GM13976 (cell line): ENCODE measurements around the gene TADA2A.

Experiments used
- DNase-seq: peaks from one replicate; pipeline ENCODE4 v3.0.0; 2012; ENCODE audit warnings: low spot score
- in situ Hi-C: fragments of 300-500 bp; cut with MboI; formaldehyde crosslinking; loops from one replicate; pipeline ENCODE4 v1.12.0; 2022; ENCODE audit warnings: low sequenced_read_pairs, mixed read lengths, inconsistent platforms; ENCODE audit not compliant: unreplicated experiment
- TF ChIP-seq, protein P1 (sequence below): IDR thresholded peaks from 2 replicates; pipeline ENCODE4 v1.5.1; 2012; ENCODE audit warnings: borderline replicate concordance, mild to moderate bottlenecking; ENCODE audit not compliant: insufficient read depth; ENCODE audit errors: extremely low read depth, missing control alignments, control extremely low read depth

Gene TADA2A

DNA sequence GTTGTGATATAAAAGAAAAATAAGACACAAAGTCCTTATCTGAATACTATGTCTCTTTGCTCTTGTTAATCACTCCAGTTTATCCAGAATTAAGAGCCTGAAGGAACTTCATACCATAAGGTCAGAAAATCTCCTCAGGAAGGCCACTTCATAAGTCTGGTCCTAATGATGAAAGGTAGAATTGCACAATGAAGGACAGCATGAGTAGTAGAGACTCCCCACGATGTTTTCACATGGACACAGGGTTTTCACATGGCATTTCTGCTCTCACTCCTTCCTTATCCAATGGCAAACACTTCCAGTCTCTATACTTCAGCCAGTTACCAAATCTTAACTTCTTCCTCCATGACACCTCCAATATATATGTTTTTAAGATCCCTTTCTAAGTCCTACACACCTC is 41.1 kb upstream of the TADA2A start:
- in situ Hi-C loops = no loop called here
- DNase-seq = no peak
- TF ChIP-seq, protein P1, sequence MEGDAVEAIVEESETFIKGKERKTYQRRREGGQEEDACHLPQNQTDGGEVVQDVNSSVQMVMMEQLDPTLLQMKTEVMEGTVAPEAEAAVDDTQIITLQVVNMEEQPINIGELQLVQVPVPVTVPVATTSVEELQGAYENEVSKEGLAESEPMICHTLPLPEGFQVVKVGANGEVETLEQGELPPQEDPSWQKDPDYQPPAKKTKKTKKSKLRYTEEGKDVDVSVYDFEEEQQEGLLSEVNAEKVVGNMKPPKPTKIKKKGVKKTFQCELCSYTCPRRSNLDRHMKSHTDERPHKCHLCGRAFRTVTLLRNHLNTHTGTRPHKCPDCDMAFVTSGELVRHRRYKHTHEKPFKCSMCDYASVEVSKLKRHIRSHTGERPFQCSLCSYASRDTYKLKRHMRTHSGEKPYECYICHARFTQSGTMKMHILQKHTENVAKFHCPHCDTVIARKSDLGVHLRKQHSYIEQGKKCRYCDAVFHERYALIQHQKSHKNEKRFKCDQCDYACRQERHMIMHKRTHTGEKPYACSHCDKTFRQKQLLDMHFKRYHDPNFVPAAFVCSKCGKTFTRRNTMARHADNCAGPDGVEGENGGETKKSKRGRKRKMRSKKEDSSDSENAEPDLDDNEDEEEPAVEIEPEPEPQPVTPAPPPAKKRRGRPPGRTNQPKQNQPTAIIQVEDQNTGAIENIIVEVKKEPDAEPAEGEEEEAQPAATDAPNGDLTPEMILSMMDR = no peak

DNA sequence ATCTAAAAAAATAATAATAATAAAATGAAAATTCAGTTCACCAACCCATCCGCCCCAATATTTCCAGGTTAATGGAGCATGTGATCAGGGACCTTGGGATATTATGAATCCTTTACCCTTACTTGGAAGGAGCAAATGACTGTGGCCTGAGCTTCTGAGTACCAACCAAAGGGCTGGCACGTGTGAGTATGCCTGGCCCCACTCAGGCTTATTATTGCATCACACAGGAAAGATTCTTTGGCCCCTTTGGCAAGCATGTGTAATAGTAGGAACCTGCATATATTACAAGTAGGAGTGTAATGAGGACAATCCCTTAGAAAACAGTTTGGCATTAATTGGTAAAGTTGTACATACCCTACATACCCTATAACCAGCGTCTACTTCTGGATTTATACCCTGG is 38.1 kb upstream of the TADA2A start:
- TF ChIP-seq, protein P1 = no peak
- in situ Hi-C loops = no loop called here
- no peak for DNase-seq

DNA sequence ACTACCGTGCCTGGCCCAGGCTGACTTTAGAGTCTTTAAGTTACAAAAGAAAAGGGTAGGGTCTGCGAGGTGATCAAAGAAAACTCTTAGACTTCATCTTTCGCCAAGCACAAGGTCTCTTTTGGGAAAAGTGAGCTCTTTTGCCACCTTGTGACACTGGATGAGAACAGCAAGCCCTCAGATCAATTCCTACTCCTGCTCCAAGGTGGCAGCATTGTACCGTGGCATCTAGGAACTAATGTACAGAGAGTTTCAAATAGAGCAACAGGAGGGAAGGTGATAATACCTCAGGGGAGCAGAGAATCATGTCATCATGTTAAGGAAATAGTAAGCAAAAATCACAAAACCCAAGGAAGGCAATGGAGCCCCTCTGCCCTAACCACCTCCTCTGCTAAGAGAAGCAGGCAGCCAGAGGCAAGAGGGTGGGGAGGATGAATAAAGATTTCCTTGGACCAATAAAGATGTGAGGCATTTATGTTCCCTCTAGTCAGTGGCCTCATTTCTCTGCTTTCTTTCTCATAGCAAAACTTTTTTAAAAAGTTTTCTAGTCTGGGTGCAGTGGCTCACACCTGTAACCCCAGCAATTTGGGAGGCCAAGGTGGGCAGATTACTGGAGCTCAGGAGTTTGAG is 33.0 kb upstream of the TADA2A start:
- in situ Hi-C loops = no loop called here
- DNase-seq = peak; percentile 87
- TF ChIP-seq, protein P1 = peak; percentile 98

DNA sequence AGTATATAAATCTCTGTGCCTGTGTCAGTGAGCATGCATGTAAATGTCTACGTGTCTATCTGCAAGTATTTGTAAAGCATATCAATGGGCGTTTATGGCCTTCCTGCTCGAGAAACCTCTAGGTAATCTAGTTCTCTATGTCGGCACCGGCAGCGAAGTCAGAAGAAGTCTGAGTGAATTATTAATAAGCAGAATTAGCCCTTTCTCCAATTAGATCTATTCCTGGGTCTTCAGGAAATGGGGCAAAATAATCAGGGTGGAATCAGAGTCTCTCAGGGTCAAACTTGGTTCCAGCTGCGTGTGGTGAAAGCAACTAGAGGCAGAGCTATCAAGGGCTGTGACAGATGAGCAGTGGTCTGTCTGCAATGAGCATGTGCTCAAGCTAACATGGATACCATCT is 31.0 kb upstream of the TADA2A start, which contains the start of gene C17orf78:
Gene C17orf78 (plus strand): TSS at position 280 of the 400 bp plus-strand sequence. CDS start 108 bp downstream, at position 388.
- TF ChIP-seq, protein P1 = no peak
- in situ Hi-C loops = no loop called here
- no peak for DNase-seq

DNA sequence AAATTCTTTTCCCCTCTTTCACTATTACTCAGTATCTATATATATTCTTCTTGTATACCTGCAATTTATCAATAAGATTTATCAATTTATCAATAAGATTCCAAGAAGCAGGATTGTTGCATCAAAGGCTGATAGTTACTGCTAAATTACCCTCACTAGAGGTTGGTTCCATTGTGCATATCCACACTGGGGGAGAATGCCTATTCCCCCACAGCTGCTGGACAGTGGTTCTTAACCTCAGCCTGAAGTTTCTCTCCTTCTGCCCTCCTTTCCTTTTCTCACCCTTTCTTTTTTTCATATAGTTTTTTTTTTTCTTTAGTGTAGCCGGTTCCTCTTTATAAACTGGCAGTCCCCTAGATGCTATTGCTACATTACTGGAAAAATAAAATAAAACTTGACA is 24.6 kb upstream of the TADA2A start:
- in situ Hi-C loops = no loop called here
- DNase-seq = no peak
- TF ChIP-seq, protein P1 = no peak

DNA sequence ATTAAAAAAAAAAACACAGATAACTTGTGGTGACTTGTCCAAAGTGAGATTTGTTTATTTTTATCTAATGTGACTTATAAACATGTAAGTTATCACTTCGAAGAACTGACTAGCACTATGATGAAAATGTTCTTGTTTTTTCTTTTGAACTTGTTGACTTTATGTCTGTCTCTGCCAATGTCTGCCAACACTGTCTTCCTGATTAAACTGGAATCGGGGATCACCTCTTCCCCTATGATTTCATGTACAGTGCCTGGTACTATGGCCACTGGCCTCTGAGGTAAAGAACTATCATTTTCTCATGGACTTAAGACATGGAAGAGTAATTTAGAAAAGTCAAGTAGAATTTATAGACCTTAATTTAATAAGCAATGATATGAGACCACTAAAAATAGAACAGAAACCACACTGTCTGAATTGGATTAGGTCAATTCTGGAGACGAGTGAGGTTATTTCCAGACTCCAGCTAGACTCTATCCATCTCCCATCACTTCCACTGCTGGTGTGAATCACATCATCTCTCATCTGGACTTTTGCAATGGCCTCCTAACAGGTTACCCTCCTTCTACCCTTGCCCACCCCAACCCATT is 22.0 kb upstream of the TADA2A start:
- TF ChIP-seq, protein P1 = no peak
- in situ Hi-C loops = no loop called here
- DNase-seq = no peak
